GM12878 (cell line): ENCODE data around the gene IARS2. TPM values are rescaled to one million over a fixed set of nuclear protein-coding genes. Genes with fewer than 3 reads are reported as not detected.

ENCODE experiments used
- ATAC-seq: fragments of 200-7000 bp; cut with Tn5 transposase; 3 replicates; pipeline ENCODE4 v1.9.1; 2020; ENCODE audit warnings: mild to moderate bottlenecking, moderate library complexity
- BruUV-seq: library from RNA; stranded (reverse); fragments of 400-500 nt; replicated peaks from 2 replicates; lab custom pipeline; 2021; lab: Mats Ljungman, UMichigan
- CTCF ChIA-PET: fragments of 300-600 bp; sonication (Branson Sonifier 250); formaldehyde crosslinking; extraction: SDS; loops from one replicate; lab custom pipeline; 2021; ENCODE audit warnings: inconsistent platforms; lab: Yijun Ruan, JAX
- POLR2A ChIA-PET: fragments of 350-600 bp; formaldehyde crosslinking; extraction: SDS; loops from one replicate; lab custom pipeline; 2021; ENCODE audit warnings: inconsistent platforms; lab: Charles Lee
- RAD21 ChIA-PET: fragments of 300-600 bp; sonication (Branson Sonifier 250); formaldehyde crosslinking; loops from one replicate; lab custom pipeline; 2023; ENCODE audit warnings: antibody characterized with exemption; ENCODE audit not compliant: unreplicated experiment; lab: Charles Lee
- SMC1A ChIA-PET: fragments of 300-600 bp; sonication (Branson Sonifier 250); formaldehyde crosslinking; loops from one replicate; lab custom pipeline; 2023; ENCODE audit not compliant: unreplicated experiment, uncharacterized antibody; lab: Charles Lee
- DNase-seq: peaks from one replicate; pipeline ENCODE4 v3.0.0-alpha.2; 2011; ENCODE audit warnings: low read depth, low spot score
- FAIRE-seq: peaks from 3 replicates; lab custom pipeline; 2011; peaks lifted over from hg19 to GRCh38; lab: Jason Lieb, UNC
- H2AFZ ChIP-seq: 2 replicates; pipeline ENCODE4 v1.6.0; 2011; ENCODE audit warnings: low read depth, low read length, control low read depth; ENCODE audit not compliant: control insufficient read depth
- H3K27ac ChIP-seq: 2 replicates; pipeline ENCODE4 v1.5.1; 2011; ENCODE audit warnings: control low read depth; ENCODE audit not compliant: control insufficient read depth, insufficient read depth
- H3K27me3 ChIP-seq, 2 experiments: replicated peaks in 1 of 2; 2 replicates each; pipeline versions ENCODE4 v1.6.0 to v1.6.1; 2011; ENCODE audit warnings: low read length in 1 of 2; ENCODE audit not compliant: control insufficient read depth in 2 of 2, insufficient read depth in 2 of 2
- H3K36me3 ChIP-seq, 2 experiments: 2 replicates each; pipeline ENCODE4 v1.5.1; 2011; ENCODE audit warnings: low read length in 1 of 2; ENCODE audit not compliant: control insufficient read depth in 2 of 2, insufficient read depth in 2 of 2
- H3K4me1 ChIP-seq: 2 replicates; pipeline ENCODE4 v1.6.1; 2011; ENCODE audit warnings: mild to moderate bottlenecking, low read length, moderate library complexity, mixed read lengths; ENCODE audit not compliant: control insufficient read depth, insufficient read depth
- H3K4me2 ChIP-seq: 2 replicates; pipeline ENCODE4 v1.6.0; 2011; ENCODE audit warnings: control low read depth; ENCODE audit not compliant: control insufficient read depth, insufficient read depth
- H3K4me3 ChIP-seq: fragments of 200-600 bp; sonication (generic); 2 replicates; pipeline ENCODE4 v1.5.1; 2016
- H3K79me2 ChIP-seq: 2 replicates; pipeline ENCODE4 v1.6.0; 2011; ENCODE audit warnings: low read length; ENCODE audit not compliant: control insufficient read depth, insufficient read depth
- H3K9ac ChIP-seq: 2 replicates; pipeline ENCODE4 v1.8.0; 2011; ENCODE audit warnings: low read length, control low read depth, mixed read lengths; ENCODE audit not compliant: control insufficient read depth, insufficient read depth
- H3K9me3 ChIP-seq: replicated peaks from 3 replicates; pipeline ENCODE4 v1.5.1; 2011; ENCODE audit warnings: mild to moderate bottlenecking, low read length; ENCODE audit not compliant: control insufficient read depth, insufficient read depth
- H4K20me1 ChIP-seq: 2 replicates; pipeline ENCODE4 v1.6.0; 2011; ENCODE audit not compliant: control insufficient read depth, insufficient read depth
- BCL11A ChIP-seq: IDR thresholded peaks from 2 replicates; pipeline ENCODE4 v1.6.1; 2011; ENCODE audit warnings: low read depth, low read length
- CEBPB ChIP-seq, 2 experiments: fragments of 150-350 bp in 1 of 2; IDR thresholded peaks; 2 replicates each; pipeline ENCODE4 v1.6.1; 2012 to 2014; ENCODE audit warnings: low read depth in 2 of 2, low read length in 2 of 2, borderline replicate concordance in 1 of 2, inconsistent platforms in 1 of 2
- EZH2 ChIP-seq: IDR thresholded peaks from 2 replicates; pipeline ENCODE4 v1.6.1; 2012; ENCODE audit warnings: low read depth, mild to moderate bottlenecking, control low read depth, inconsistent platforms, low read length, borderline replicate concordance; ENCODE audit not compliant: control insufficient read depth
- JUNB ChIP-seq: IDR thresholded peaks from 2 replicates; pipeline ENCODE4 v1.6.1; 2016; ENCODE audit warnings: antibody characterized with exemption, mild to moderate bottlenecking
- KAT2A ChIP-seq: conservative IDR thresholded peaks from 2 replicates; pipeline ENCODE4 v1.6.1; 2011; ENCODE audit warnings: low read depth, low read length; ENCODE audit not compliant: control insufficient read depth
- KLF5 ChIP-seq: fragments of 450-650 bp; IDR thresholded peaks from 2 replicates; pipeline ENCODE4 v1.6.1; 2014; ENCODE audit warnings: mild to moderate bottlenecking; ENCODE audit not compliant: partially characterized antibody
- NFYB ChIP-seq: IDR thresholded peaks from 2 replicates; pipeline ENCODE4 v1.6.1; 2011; ENCODE audit warnings: low read depth, mild to moderate bottlenecking, low read length, improper control_type of control experiment, moderate library complexity; ENCODE audit not compliant: insufficient read depth
- PAX8 ChIP-seq: fragments of 450-650 bp; IDR thresholded peaks from 2 replicates; pipeline ENCODE4 v1.6.1; 2017; ENCODE audit warnings: mild to moderate bottlenecking, moderate library complexity
- WGBS: methylation state at CpG from one replicate; pipeline ENCODE4 v1.1.6; 2016; ENCODE audit warnings: low lambda C conversion rate; ENCODE audit not compliant: insufficient replicate concordance, insufficient coverage; ENCODE audit errors: missing lambda C conversion rate; 5-methylcytosine and 5-hydroxymethylcytosine counted together
- in situ Hi-C: fragments of 300-500 bp; cut with MboI; formaldehyde crosslinking; loops from 9 replicates; pipeline ENCODE4 v1.14.3; 2018; ENCODE audit warnings: mixed read lengths
- intact Hi-C: fragments of 100-400 bp; cut with micrococcal nuclease; formaldehyde crosslinking; loops from one replicate; pipeline ENCODE4 v1.14.2; 2022; ENCODE audit not compliant: unreplicated experiment
- polyA plus RNA-seq, 11 experiments: library from polyadenylated mRNA; depleted of rRNA in 4 of 11; unstranded in 6 of 11; stranded (reverse) in 5 of 11; fragments of >200 nt; fragmentation: Nextera tagmentation in 4 of 11; fragmentation: Illumina TruSeq in 1 of 11; extraction: Ambion mirVana in 4 of 11; extraction: Trizol in 1 of 11; gene quantifications; 1 replicate in 1 of 11; 2 replicates in 10 of 11; pipeline versions ENCODE4 v1.2.1 to v1.2.3, GENCODE V29; 2011 to 2016; ENCODE audit warnings: inconsistent platforms in 2 of 11, missing spikeins in 2 of 11, low read depth in 1 of 11
- total RNA-seq, 4 experiments: library from RNA; depleted of rRNA in 3 of 4; stranded (reverse); fragments of >200 nt in 3 of 4; fragmentation: Illumina TruSeq in 1 of 4; extraction: Trizol in 1 of 4; gene quantifications; 2 replicates each; pipeline versions ENCODE4 v1.2.1 to v1.2.3, GENCODE V29; 2013 to 2021

Gene IARS2
- total and polyA plus RNA-seq, 10 of the 15 experiments (the other 5 are each of a cell fraction or from before 2014, with no cell fraction given) = 23.7 to 100 (median 66.8) TPM

- TF ChIP-seq CEBPB (IDR thresholded peaks at IDR 0.05; ENCODE audit: borderline replicate concordance in 1 of 2, low read depth in 2 of 2, low read length in 2 of 2) (no peak), JUNB (no peak), EZH2 (no peak), KAT2A (no peak)
These were observed 31.3 kb upstream of the IARS2 start (continued) for GRCh38 chr1:220062629-220063028.

GRCh38 chr1:220067269-220068204, 26.4 kb upstream of the IARS2 start:
- TF ChIP-seq PAX8 = no peak
- TF ChIP-seq JUNB = no peak
- no peak for TF ChIP-seq NFYB
- TF ChIP-seq KLF5 = no peak
- no peak for TF ChIP-seq BCL11A
- no peak overlapping the region for H3K27ac ChIP-seq
- H2AFZ ChIP-seq = no peak overlapping the region
- DNase-seq (no peak), FAIRE-seq (no peak), ATAC-seq (no peak)
- H3K4me2 ChIP-seq = no peak overlapping the region
- H3K9me3 ChIP-seq = no peaks in the 10 kb centered on the region
- CTCF ChIA-PET = interaction anchor here (1.0 to 1.1 kb wide), 2 partner anchors 31 to 128 kb away, joined by 3 read pairs; no protein-coding TSS in a partner anchor
- no TSS peak for BruUV-seq
- no peak overlapping the region for H3K4me3 ChIP-seq
- H3K79me2 ChIP-seq = no peaks in the 10 kb centered on the region
- H3K27me3 ChIP-seq = no peaks in the 10 kb centered on the region
- H3K36me3 ChIP-seq = peaks cover 2 to 26% of the 10 kb centered on the region in 2 experiments
- H3K4me1 ChIP-seq = no peaks in the 10 kb centered on the region
- H3K9ac ChIP-seq = no peak overlapping the region
- POLR2A ChIA-PET = no interaction called here
- H4K20me1 ChIP-seq = no peaks in the 10 kb centered on the region
- WGBS = 94% methylated on average over 3 of the region's 3 CpGs
- SMC1A ChIA-PET = interaction anchor here (0.7 to 1.1 kb wide), 3 partner anchors 25 to 128 kb away, joined by 3 read pairs; no protein-coding TSS in a partner anchor
- RAD21 ChIA-PET = no interaction called here
- in situ Hi-C loops (no loop called here), intact Hi-C loops (no loop called here)
